Keratinocyte (primary cell): ENCODE data around the gene MSI2. TPM values are rescaled to one million over a fixed set of nuclear protein-coding genes. Genes with fewer than 3 reads are reported as not detected.

Experiments used
- DNase-seq: peaks from one replicate; pipeline ENCODE4 v3.0.0-alpha.2; 2011; ENCODE audit warnings: low read depth, missing footprints, low spot score
- FAIRE-seq: peaks from 2 replicates; lab custom pipeline; 2011; peaks lifted over from hg19 to GRCh38; lab: Jason Lieb, UNC
- H2AFZ ChIP-seq: 2 replicates; pipeline ENCODE4 v1.6.0; 2012; ENCODE audit warnings: low read length, control low read depth, inconsistent platforms; ENCODE audit not compliant: control insufficient read depth
- H3K27ac ChIP-seq: 2 replicates; pipeline ENCODE4 v1.5.1; 2011; ENCODE audit warnings: low read length; ENCODE audit not compliant: control insufficient read depth, insufficient read depth
- H3K27me3 ChIP-seq: 3 replicates; pipeline ENCODE4 v1.6.0; 2011; ENCODE audit warnings: low read length; ENCODE audit not compliant: control insufficient read depth, insufficient read depth; ENCODE audit errors: extremely low read depth
- H3K36me3 ChIP-seq, 2 experiments: 2 replicates in 1 of 2; 3 replicates in 1 of 2; pipeline ENCODE4 v1.5.1; 2011; ENCODE audit warnings: low read length in 2 of 2, mild to moderate bottlenecking in 1 of 2; ENCODE audit not compliant: control insufficient read depth in 2 of 2, insufficient read depth in 2 of 2; ENCODE audit errors: extremely low read depth in 1 of 2
- H3K4me1 ChIP-seq: 3 replicates; pipeline ENCODE4 v1.5.1; 2011; ENCODE audit warnings: low read length; ENCODE audit not compliant: control insufficient read depth, insufficient read depth; ENCODE audit errors: extremely low read depth
- H3K4me2 ChIP-seq: 3 replicates; pipeline ENCODE4 v1.6.0; 2011; ENCODE audit warnings: low read depth, low read length; ENCODE audit not compliant: control insufficient read depth, insufficient read depth; ENCODE audit errors: extremely low read depth
- H3K4me3 ChIP-seq, 3 experiments: fragments of 200-600 bp in 1 of 3; sonication (generic) in 1 of 3; 2 replicates in 2 of 3; 3 replicates in 1 of 3; pipeline ENCODE4 v1.5.1; 2011 to 2016; ENCODE audit warnings: low read length in 3 of 3, mild to moderate bottlenecking in 3 of 3, control low read depth in 2 of 3, inconsistent platforms in 1 of 3, low read depth in 1 of 3, mixed read lengths in 1 of 3, mixed run types in 1 of 3, moderate library complexity in 1 of 3; ENCODE audit not compliant: control insufficient read depth in 2 of 3, insufficient read depth in 2 of 3; ENCODE audit errors: extremely low read depth in 1 of 3
- H3K79me2 ChIP-seq: 2 replicates; pipeline ENCODE4 v1.6.0; 2012; ENCODE audit warnings: low read length; ENCODE audit not compliant: control insufficient read depth, insufficient read depth
- H3K9ac ChIP-seq: 3 replicates; pipeline ENCODE4 v1.6.0; 2011; ENCODE audit warnings: low read length; ENCODE audit not compliant: control insufficient read depth, insufficient read depth; ENCODE audit errors: extremely low read depth
- H3K9me1 ChIP-seq: 3 replicates; pipeline ENCODE4 v1.6.0; 2011; ENCODE audit warnings: low read length; ENCODE audit not compliant: control insufficient read depth, insufficient read depth; ENCODE audit errors: extremely low read depth
- H3K9me3 ChIP-seq: 2 replicates; pipeline ENCODE4 v1.5.1; 2012; ENCODE audit warnings: low read depth, low read length; ENCODE audit not compliant: control insufficient read depth
- H4K20me1 ChIP-seq: 3 replicates; pipeline ENCODE4 v1.6.0; 2011; ENCODE audit warnings: low read length; ENCODE audit not compliant: control insufficient read depth, insufficient read depth; ENCODE audit errors: extremely low read depth
- CTCF ChIP-seq, 3 experiments: IDR thresholded peaks in 1 of 3; conservative IDR thresholded peaks in 1 of 3; optimal IDR thresholded peaks in 1 of 3; 2 replicates in 2 of 3; 3 replicates in 1 of 3; pipeline versions ENCODE3 to v1.5.1; 2011; ENCODE audit warnings: low read length in 3 of 3, mild to moderate bottlenecking in 3 of 3, moderate library complexity in 2 of 3, control low read depth in 1 of 3, inconsistent platforms in 1 of 3; ENCODE audit not compliant: insufficient read depth in 2 of 3; ENCODE audit errors: extremely low read depth in 1 of 3
- EZH2 ChIP-seq: IDR thresholded peaks from one replicate; pipeline ENCODE4 v1.6.1; 2012; ENCODE audit warnings: inconsistent platforms, mild to moderate bottlenecking, low read length, moderate library complexity
- dilution Hi-C: fragments of 300-500 bp; cut with MboI; formaldehyde crosslinking; loops from one replicate; pipeline ENCODE4 v1.7.0; 2020; ENCODE audit warnings: low sequenced_read_pairs; ENCODE audit not compliant: extremely low pct_ligation_motif_present
- polyA plus RNA-seq, 5 experiments: library from polyadenylated mRNA; depleted of rRNA in 3 of 5; stranded (reverse) in 3 of 5; stranded (forward) in 1 of 5; unstranded in 1 of 5; fragments of >200 nt; gene quantifications; 1 replicate in 1 of 5; 2 replicates in 3 of 5; 3 replicates in 1 of 5; pipeline versions ENCODE4 v1.2.1 to v1.2.3, GENCODE V29; 2011 to 2012; ENCODE audit warnings: missing spikeins in 2 of 5, low read depth in 1 of 5, low replicate concordance in 1 of 5

Gene MSI2
- polyA plus RNA-seq, 1 donor (not counting 4 experiments of a cell fraction or from before 2014, with no cell fraction given): 22.3 TPM

DNA sequence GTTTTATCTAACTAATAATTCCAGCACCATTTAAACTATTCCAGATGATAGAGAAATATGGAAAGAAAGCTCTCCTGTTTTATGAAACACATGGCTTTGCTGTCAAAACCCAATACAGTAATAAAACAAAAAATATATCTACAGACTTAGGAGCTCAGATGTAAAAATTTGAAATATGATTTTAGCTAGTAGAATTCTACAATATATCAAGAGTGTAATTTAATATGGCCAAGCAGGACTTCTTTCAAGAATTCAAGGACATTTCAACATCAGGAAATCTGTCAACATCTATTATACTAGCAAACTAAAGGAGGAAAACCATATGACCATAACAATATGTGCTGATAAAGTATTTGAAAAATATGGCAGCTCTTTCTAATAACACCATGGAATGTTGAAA, 431.3 kb downstream of the MSI2 start:
- Histone ChIP-seq H3K4me2 (no peak overlapping the region), H3K79me2 (no peaks in the 10 kb centered on the region), H3K27me3 (no peaks in the 10 kb centered on the region), H2AFZ (no peak overlapping the region), H3K4me1 (no peaks in the 10 kb centered on the region), H3K36me3 (no peaks in the 10 kb centered on the region), H3K27ac (no peak overlapping the region), H3K9ac (no peak overlapping the region), H3K9me3 (no peaks in the 10 kb centered on the region), H3K9me1 (no peaks in the 10 kb centered on the region), H3K4me3 (no peak overlapping the region), H4K20me1 (no peaks in the 10 kb centered on the region)
- no peak for FAIRE-seq
- dilution Hi-C loops: no loop called here
- TF ChIP-seq EZH2: no peak
- TF ChIP-seq CTCF (optimal IDR thresholded peaks at IDR 0.05 in 1 of 3, IDR thresholded peaks at IDR 0.05 in 1 of 3, conservative IDR thresholded peaks at IDR 0.05 in 1 of 3; ENCODE audit: extremely low read depth in 1 of 3, insufficient read depth in 2 of 3, low read length in 3 of 3): no peak
- DNase-seq: no peak

DNA sequence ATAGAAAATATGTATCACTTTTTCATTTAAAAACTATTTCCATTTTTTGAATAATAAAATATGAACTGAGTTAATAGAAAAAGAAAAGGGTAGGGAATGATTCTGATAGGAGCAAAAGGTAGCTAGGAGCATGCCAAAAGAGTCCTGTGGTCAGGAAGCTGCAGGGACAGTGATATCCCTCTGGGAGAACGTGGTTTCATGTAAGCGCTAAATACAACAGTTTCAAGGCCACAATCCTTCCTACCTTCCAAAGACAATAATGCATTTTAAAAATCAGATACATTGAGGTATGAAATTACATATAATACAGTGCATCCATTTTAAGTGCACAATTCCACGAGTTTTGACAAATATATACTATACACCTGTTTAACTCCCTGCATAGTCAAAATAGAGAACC, 432.9 kb downstream of the MSI2 start:
- no peaks in the 10 kb centered on the region for H4K20me1 ChIP-seq
- FAIRE-seq: no peak
- dilution Hi-C loops: no loop called here

More for the DNA sequence above, 432.9 kb downstream of the MSI2 start:
- Histone ChIP-seq H3K4me1 (no peaks in the 10 kb centered on the region), H3K27ac (no peak overlapping the region), H3K4me3 (no peak overlapping the region), H3K36me3 (no peaks in the 10 kb centered on the region), H3K27me3 (no peaks in the 10 kb centered on the region), H3K4me2 (no peak overlapping the region), H3K9me1 (no peaks in the 10 kb centered on the region), H3K9me3 (no peaks in the 10 kb centered on the region), H2AFZ (no peak overlapping the region), H3K9ac (no peak overlapping the region), H3K79me2 (no peaks in the 10 kb centered on the region)
- no peak for DNase-seq
- TF ChIP-seq EZH2 (no peak), CTCF (optimal IDR thresholded peaks at IDR 0.05 in 1 of 3, IDR thresholded peaks at IDR 0.05 in 1 of 3, conservative IDR thresholded peaks at IDR 0.05 in 1 of 3; ENCODE audit: extremely low read depth in 1 of 3, insufficient read depth in 2 of 3, low read length in 3 of 3) (no peak)
